HG03025 (cell line): ENCODE data around the gene CLIP2.
"Not testable (repeated sequence)": the region's sequence is repeated elsewhere in the genome, so short reads cannot be mapped to it uniquely, and the experiment has no call there.

ENCODE experiments used
- ATAC-seq: cut with Tn5 transposase; IDR thresholded peaks from one replicate; pipeline ENCODE4 v1.9.1; 2021; ENCODE audit warnings: mild to moderate bottlenecking, moderate library complexity; ENCODE audit not compliant: unreplicated experiment, low FRiP score

The CLIP2 gene

GRCh38 chr7:74364061-74364460 lies 74.9 kb downstream of the CLIP2 start:
- ATAC-seq: no peak

GRCh38 chr7:74365322-74366022 lies 76.3 kb downstream of the CLIP2 start:
- no peak for ATAC-seq

DNA sequence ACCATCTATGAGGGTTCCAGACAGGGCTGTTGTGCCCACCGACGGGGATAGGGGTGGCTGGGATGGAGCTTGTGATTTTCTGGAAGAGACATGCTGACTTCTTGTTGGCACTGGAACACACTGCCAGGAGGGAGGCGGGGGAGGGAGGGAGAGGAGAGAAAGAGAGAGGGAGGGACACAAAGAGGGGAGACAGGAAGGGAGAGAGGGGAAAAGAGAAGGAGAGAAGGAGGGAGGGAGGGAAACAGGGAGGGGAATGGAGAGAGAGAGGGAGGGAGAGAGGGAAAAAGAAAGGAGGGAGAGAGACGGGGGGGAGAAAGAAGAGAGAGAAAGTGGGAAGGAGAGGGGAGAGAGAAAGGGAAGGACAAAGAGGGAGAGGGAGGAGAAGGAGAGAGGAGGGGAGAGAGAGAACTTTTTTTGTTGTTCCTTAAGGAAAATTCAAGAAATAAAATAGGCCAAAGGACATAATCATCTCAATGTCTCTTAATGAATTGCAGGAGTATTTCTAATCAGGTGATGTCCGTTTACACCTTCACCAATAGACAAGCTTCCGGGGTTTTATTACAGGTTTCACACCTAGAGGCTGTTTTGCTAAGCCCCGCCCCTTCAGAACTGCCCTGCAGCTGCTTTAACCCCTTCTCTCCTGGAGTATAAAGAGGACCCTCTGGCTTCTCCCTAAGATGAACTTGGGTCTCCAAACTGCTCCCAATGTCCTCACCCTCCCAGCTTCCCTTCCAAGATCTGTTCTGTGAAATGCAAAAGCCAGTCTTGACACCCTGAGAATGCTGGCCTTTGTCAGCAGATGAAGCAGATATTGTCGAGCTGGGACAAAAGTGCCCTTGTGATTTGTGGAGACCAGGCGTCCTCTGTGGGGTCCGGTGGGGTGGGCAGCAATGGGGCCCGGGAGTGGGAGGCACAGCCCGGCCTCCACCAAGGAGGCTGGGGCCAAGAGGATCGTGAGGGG lies 82.5 kb downstream of the CLIP2 start:
- ATAC-seq: no peak

DNA sequence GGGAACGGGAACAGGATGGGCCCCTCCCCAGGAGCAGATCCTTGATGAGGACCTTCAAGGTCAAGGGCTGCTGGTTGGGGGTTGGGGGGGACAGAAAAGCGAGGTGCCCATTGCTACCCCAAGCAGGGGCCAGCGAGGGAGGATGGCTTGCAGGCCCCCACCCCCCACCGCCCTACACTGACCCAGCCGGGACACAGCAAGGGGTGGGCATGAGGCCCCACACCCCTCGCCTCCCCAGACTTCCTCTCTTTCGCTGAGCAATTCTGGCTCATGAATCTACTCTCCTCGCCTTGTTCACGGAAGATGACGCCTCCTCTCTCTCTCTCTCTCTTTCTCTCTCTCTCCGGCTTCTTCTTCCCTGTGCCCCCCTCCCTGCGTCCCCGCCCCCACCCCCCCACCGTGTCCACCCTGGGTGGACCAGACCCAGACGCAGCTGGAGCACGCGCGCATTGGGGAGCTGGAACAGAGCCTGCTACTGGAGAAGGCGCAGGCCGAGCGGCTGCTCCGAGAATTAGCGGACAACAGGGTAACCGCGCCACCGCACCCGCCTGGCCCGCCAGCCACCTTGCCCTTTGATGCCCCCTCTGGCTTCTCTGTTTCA lies 83.4 kb downstream of the CLIP2 start:
- ATAC-seq: no peak

GRCh38 chr7:74373536-74373935 lies 84.3 kb downstream of the CLIP2 start:
- no peak for ATAC-seq

- no peak for ATAC-seq
Measured at GRCh38 chr7:74375726-74376220, 86.6 kb downstream of the CLIP2 start.

GRCh38 chr7:74376256-74377036 lies 87.2 kb downstream of the CLIP2 start:
- ATAC-seq: no peak

DNA sequence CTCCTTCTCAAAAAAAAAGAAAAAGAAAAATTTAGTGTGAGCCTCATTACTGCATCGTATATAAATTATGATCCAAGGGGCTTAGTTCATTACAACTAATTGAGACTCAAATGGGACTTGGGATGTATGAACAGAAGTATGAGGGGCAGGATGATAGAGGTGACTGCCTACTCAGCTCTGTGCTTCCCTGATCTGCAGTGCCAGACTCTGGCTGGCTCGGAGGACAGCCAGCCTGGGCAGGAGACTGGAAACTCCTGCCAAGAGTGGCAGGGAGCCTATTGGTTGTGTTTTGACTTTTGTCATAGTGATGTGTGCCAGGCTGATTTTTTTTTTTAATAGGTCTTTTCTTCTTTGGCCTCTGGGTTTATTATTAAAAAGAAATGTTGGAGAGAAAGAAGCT lies 90.7 kb downstream of the CLIP2 start:
- no peak for ATAC-seq

DNA sequence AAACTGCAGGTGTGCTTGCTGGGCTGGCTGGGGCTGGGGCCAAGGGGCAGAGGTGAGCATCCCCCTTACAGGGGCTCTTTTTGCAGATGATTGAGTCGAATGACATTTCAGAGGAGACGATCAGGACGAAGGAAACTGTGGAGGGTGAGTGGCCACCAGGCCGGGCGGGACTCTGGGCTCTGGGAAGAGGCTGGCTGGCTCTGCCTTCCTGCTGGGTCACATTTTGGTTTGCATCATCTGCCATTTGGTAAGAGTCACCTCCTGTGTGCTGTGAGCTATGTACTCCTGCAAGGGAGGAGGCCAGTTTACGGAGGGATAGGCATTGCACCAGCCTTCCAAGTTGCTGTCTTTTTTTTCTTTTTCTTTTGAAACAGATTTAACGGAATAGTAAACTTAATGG lies 91.5 kb downstream of the CLIP2 start:
- no peak for ATAC-seq

- ATAC-seq: not testable (repeated sequence)
Measured at GRCh38 chr7:74384086-74384485, 94.9 kb downstream of the CLIP2 start.

GRCh38 chr7:74384854-74385253 lies 95.6 kb downstream of the CLIP2 start:
- ATAC-seq: not testable (repeated sequence)

GRCh38 chr7:74387606-74388005 lies 98.4 kb downstream of the CLIP2 start:
- ATAC-seq: no peak

- ATAC-seq: no peak
Measured at GRCh38 chr7:74388880-74389415, 99.7 kb downstream of the CLIP2 start.

GRCh38 chr7:74393722-74394121 lies 104.5 kb downstream of the CLIP2 start:
- not testable (repeated sequence) for ATAC-seq

- ATAC-seq: not testable (repeated sequence)
Measured at GRCh38 chr7:74394601-74395000, 105.4 kb downstream of the CLIP2 start.

DNA sequence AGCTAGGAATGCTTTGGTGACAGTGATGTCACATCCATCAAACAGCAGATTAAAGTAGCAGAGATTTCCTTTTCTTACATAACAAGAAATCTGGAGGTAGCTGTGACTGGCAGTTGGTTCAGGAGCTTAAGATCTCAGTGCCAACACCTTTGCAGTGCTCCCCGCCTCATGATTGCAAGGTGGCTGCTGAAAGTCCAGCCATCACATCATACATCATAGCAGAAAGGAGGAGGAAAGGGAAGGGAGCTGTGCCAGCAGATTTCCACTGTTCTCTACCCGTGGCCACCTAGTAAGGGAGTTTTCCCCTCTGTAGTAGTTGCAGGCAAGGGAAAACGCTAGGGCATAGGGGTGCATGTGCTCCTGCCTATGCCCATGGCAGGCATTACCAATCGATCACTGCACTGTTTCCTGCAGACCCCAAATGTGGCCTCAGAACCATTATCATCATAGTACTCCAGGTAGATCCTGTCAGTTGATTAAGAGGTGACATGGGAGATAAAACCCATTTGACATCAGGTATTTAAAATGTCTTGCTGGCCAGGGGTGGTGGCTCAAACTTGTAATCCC lies 106.6 kb downstream of the CLIP2 start:
- ATAC-seq: no peak

DNA sequence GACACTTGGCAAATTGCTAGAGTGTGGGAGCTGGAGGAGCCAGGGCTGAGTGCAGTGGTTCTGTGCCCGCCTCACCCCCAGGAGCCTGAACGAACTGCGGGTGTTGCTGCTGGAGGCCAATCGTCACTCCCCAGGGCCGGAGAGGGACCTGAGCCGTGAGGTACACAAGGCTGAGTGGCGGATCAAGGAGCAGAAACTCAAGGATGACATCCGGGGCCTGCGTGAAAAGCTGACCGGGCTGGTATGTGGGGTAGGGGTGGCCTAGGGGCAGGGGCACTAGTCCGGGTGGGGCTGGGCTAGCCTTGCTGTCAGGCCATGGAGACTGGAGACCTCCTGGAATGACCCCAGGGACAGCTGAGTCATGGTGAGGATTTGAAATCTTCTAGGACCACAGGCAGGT lies 107.8 kb downstream of the CLIP2 start:
- ATAC-seq: no peak

DNA sequence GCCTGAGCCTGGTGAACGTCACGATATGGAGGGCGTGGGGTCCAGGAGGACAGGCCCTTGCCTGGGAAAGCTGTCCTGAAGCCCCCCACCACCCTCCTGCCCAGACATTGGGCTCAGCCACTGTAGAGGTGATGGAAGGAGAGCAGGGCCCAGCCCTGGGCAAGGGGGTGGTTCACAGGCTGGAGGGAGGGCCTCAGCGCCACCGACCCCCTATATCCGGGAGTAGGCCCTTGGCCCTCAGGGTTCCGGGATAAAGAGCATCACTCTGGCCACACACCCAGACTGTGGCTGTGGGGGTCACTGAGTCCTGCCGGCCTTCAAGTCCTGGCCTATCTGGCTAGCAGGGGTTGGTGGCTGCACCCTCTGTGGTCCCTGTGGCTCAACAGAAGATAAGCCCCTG lies 109.2 kb downstream of the CLIP2 start:
- ATAC-seq: no peak

- no peak for ATAC-seq
Measured at GRCh38 chr7:74399006-74399405, 109.8 kb downstream of the CLIP2 start.
